ENCODE measurements around the gene RAP1GAP. TPM values are rescaled to one million over a fixed set of nuclear protein-coding genes. Genes with fewer than 3 reads are reported as not detected.
A peak's percentile ranks its signal among the peaks of the same experiment; 100 is the strongest.

RAP1GAP gene
- total and polyA plus RNA-seq, 9 of the 15 experiments (the other 6 are each of a cell fraction or from before 2014, with no cell fraction given) = 0.29 to 30.2 (median 19.2) TPM

GRCh38 chr1:21687081-21687529 is 17.9 kb upstream of the RAP1GAP start (continued):
- no peak for TF ChIP-seq E2F4 (CRISPR knock-in tag; IDR thresholded peaks at IDR 0.05; ENCODE audit: low read depth)

GRCh38 chr1:21685946-21686678 is 17.0 kb upstream of the RAP1GAP start:
- BruUV-seq (replicated peaks) = TSS peak; percentile 1
- in situ Hi-C loops (cut with MboI) (no loop called here), intact Hi-C loops (cut with micrococcal nuclease) (loop anchor here (2.0 kb wide), 1 partner anchor 13 kb away; no protein-coding TSS in a partner anchor)
- 92% methylated on average over 4 of the region's 4 CpGs for WGBS (ENCODE audit: insufficient coverage, low coverage, missing lambda C conversion rate)
- Histone ChIP-seq H3K27ac (ENCODE audit: extremely low read depth, low read depth, low read length) (peak overlapping the region; percentile 89; the same call in 2 of the 3 replicates), H3K4me3 (no peak overlapping the region), H3K9ac (ENCODE audit: insufficient read depth in 1 of 2, low read depth in 2 of 2, low read length in 2 of 2) (0 out of 4 replicates have a peak overlapping the region, but pooled peaks of 1 of the 2 experiments have one; percentile 69), H3K4me1 (replicated peaks in 1 of 2; ENCODE audit: control insufficient read depth in 2 of 2, insufficient read depth in 2 of 2, low read length in 2 of 2) (peaks cover 8 to 34% of the 10 kb centered on the region in 2 experiments; a peak in 4 of 5 replicates), H3K9me1 (ENCODE audit: control insufficient read depth, insufficient read depth, low read length) (no peaks in the 10 kb centered on the region), H3K27me3 (ENCODE audit: control insufficient read depth in 2 of 2, insufficient read depth in 2 of 2, low read length in 2 of 2) (no peaks in the 10 kb centered on the region), H4K20me1 (replicated peaks; ENCODE audit: control insufficient read depth, insufficient read depth, low read length) (no peaks in the 10 kb centered on the region), H3K9me3 (replicated peaks; ENCODE audit: control insufficient read depth, insufficient read depth, low read depth, low read length) (no peaks in the 10 kb centered on the region; the same call in 1 of the 2 replicates), H3K4me2 (ENCODE audit: insufficient read depth, low read length) (no peak overlapping the region; the same call in 1 of the 2 replicates), H3K36me3 (ENCODE audit: control insufficient read depth, insufficient read depth, low read length) (peaks cover 84% of the 10 kb centered on the region), H2AFZ (ENCODE audit: low read depth, low read length) (no peak overlapping the region), H3K79me2 (ENCODE audit: control insufficient read depth, insufficient read depth, low read length) (peaks cover 5% of the 10 kb centered on the region; the same call in 2 of the 3 replicates)
- CTCF ChIA-PET (ENCODE audit: low intra/inter-chr PET ratio) = no interaction called here
- FAIRE-seq (no peak), DNase-seq (ENCODE audit: extremely low read depth in 1 of 4, low spot score in 3 of 4) (no peak), ATAC-seq (no peak)
- POLR2A ChIA-PET = interaction anchor here (1.6 to 3.0 kb wide), 2 partner anchors 11 to 15 kb away, joined by 5 to 12 read pairs; no protein-coding TSS in a partner anchor
- TF ChIP-seq CBX3 (IDR thresholded peaks at IDR 0.05; ENCODE audit: borderline replicate concordance in 1 of 2, low read length in 2 of 2) (peak in 1 of 2 experiments; percentile 89; a peak in 1 of 3 replicates), CAMTA2 (CRISPR knock-in tag; conservative IDR thresholded peaks at IDR 0.05) (no peak), KLF6 (CRISPR knock-in tag; IDR thresholded peaks at IDR 0.05; ENCODE audit: borderline replicate concordance) (no peak), ZNF324 (CRISPR knock-in tag; IDR thresholded peaks at IDR 0.05) (peak; percentile 94), SPI1 (IDR thresholded peaks at IDR 0.05; ENCODE audit: borderline replicate concordance, low read depth, low read length) (peak; percentile 92), TRIM28 (IDR thresholded peaks at IDR 0.05) (peak; percentile 79), TRIM24 (IDR thresholded peaks at IDR 0.05) (peak; percentile 15 to 73; a peak in 3 of 4 replicates), ZNF280A (IDR thresholded peaks at IDR 0.05; ENCODE audit: low read depth, partially characterized antibody) (peak; percentile 74), ZNF512 (tag; IDR thresholded peaks at IDR 0.05) (peak; percentile 61), MAZ (CRISPR knock-in tag; conservative IDR thresholded peaks at IDR 0.05 in 1 of 2, IDR thresholded peaks at IDR 0.05 in 1 of 2) (no peak), ZNF354B (CRISPR knock-in tag; IDR thresholded peaks at IDR 0.05) (no peak), RBM34 (IDR thresholded peaks at IDR 0.05; ENCODE audit: borderline replicate concordance, insufficient read depth, low read length) (no peak)

All from K562 (cell line).